ENCODE results near the gene R3HDM4. TPM values are rescaled to one million over a fixed set of nuclear protein-coding genes. Genes with fewer than 3 reads are reported as not detected.

Gene R3HDM4
- total and polyA plus RNA-seq, 10 of the 15 experiments (the other 5 are each of a cell fraction or from before 2014, with no cell fraction given), result 1.3 to 65.8 (median 27.7) TPM

DNA sequence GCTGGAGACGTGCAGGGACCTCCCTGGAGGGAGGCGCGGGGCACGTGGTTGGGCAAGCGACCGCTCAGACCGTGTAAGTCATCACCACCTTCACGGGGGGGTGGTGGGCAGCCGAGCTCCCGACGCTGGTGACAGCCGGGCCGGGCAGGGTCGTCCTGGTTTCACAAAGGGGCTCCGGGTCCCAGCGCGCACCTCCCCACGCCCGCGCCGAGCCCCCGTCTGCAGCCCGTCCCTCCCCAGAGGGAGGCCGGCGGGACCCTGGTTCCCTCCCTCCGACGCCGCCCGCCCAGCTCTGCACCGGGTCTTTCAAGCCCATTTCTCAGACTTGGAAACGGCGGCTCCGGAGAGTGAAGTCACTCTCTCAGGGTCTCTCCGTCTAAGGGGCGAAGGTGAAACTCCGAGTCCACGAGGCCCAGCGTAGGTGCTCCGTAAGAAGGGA is 12.1 kb upstream of the R3HDM4 start:
- no TSS peak for BruUV-seq (replicated peaks)
- peak overlapping the region; percentile 97 for H3K9ac ChIP-seq (ENCODE audit: control insufficient read depth, insufficient read depth, low read length)
- H3K27me3 ChIP-seq (replicated peaks in 1 of 2; ENCODE audit: control insufficient read depth in 2 of 2, insufficient read depth in 2 of 2, low read length in 1 of 2), result no peaks in the 10 kb centered on the region
- ATAC-seq (peak; percentile 78), FAIRE-seq (no peak), DNase-seq (ENCODE audit: low read depth, low spot score) (no peak)
- CTCF ChIA-PET, result interaction anchor here (0.6 to 4.0 kb wide), 10 partner anchors 16 to 74 kb away, joined by 3 to 150 read pairs (median 4); partner anchors contain the start of gene WDR18
- H3K36me3 ChIP-seq (ENCODE audit: control insufficient read depth in 2 of 2, insufficient read depth in 2 of 2, low read length in 1 of 2), result peaks cover 3 to 6% of the 10 kb centered on the region in 2 experiments; a peak in 3 of 4 replicates
- peak overlapping the region; percentile 99 for H3K4me3 ChIP-seq
- 1% methylated on average over 27 of the region's 39 CpGs for WGBS (ENCODE audit: insufficient coverage, insufficient replicate concordance, low lambda C conversion rate, missing lambda C conversion rate)
- peak overlapping the region; percentile 96 for H3K27ac ChIP-seq (ENCODE audit: control insufficient read depth, insufficient read depth)
- H2AFZ ChIP-seq (ENCODE audit: control insufficient read depth, low read depth, low read length), result peak overlapping the region; percentile 78
- H3K4me1 ChIP-seq (ENCODE audit: control insufficient read depth, insufficient read depth, low read length), result peaks cover 20% of the 10 kb centered on the region
- in situ Hi-C loops (cut with MboI), result no loop called here
- H3K9me3 ChIP-seq (replicated peaks; ENCODE audit: control insufficient read depth, insufficient read depth, low read length), result no peaks in the 10 kb centered on the region
- intact Hi-C loops (cut with micrococcal nuclease; ENCODE audit: unreplicated experiment), result loop anchor here (1.0 to 10.0 kb wide), 4 partner anchors 22 to 320 kb away; partner anchors contain the start of genes ATP5F1D, GRIN3B, MIDN and WDR18
- no peaks in the 10 kb centered on the region for H4K20me1 ChIP-seq (ENCODE audit: control insufficient read depth, insufficient read depth)
- peaks cover 47% of the 10 kb centered on the region for H3K79me2 ChIP-seq (ENCODE audit: control insufficient read depth, insufficient read depth, low read length)
- RAD21 ChIA-PET (ENCODE audit: unreplicated experiment), result interaction anchor here (0.7 to 4.4 kb wide), 7 partner anchors 14 to 209 kb away, joined by 3 to 95 read pairs (median 9); partner anchors contain the start of gene WDR18
- POLR2A ChIA-PET, result interaction anchor here (0.6 to 3.9 kb wide), 3 partner anchors 13 to 59 kb away, joined by 3 to 36 read pairs (median 34); partner anchors contain the start of gene WDR18
- H3K4me2 ChIP-seq (ENCODE audit: control insufficient read depth, insufficient read depth), result peak overlapping the region; percentile 89
- SMC1A ChIA-PET (ENCODE audit: uncharacterized antibody, unreplicated experiment), result interaction anchor here (1.0 to 4.3 kb wide), 3 partner anchors 24 to 58 kb away, joined by 3 to 119 read pairs (median 16); partner anchors contain the start of gene WDR18
- TF ChIP-seq POLR2AphosphoS2 (IDR thresholded peaks at IDR 0.05; ENCODE audit: low read depth, low read length), result no peak
- TF ChIP-seq, protein P1, sequence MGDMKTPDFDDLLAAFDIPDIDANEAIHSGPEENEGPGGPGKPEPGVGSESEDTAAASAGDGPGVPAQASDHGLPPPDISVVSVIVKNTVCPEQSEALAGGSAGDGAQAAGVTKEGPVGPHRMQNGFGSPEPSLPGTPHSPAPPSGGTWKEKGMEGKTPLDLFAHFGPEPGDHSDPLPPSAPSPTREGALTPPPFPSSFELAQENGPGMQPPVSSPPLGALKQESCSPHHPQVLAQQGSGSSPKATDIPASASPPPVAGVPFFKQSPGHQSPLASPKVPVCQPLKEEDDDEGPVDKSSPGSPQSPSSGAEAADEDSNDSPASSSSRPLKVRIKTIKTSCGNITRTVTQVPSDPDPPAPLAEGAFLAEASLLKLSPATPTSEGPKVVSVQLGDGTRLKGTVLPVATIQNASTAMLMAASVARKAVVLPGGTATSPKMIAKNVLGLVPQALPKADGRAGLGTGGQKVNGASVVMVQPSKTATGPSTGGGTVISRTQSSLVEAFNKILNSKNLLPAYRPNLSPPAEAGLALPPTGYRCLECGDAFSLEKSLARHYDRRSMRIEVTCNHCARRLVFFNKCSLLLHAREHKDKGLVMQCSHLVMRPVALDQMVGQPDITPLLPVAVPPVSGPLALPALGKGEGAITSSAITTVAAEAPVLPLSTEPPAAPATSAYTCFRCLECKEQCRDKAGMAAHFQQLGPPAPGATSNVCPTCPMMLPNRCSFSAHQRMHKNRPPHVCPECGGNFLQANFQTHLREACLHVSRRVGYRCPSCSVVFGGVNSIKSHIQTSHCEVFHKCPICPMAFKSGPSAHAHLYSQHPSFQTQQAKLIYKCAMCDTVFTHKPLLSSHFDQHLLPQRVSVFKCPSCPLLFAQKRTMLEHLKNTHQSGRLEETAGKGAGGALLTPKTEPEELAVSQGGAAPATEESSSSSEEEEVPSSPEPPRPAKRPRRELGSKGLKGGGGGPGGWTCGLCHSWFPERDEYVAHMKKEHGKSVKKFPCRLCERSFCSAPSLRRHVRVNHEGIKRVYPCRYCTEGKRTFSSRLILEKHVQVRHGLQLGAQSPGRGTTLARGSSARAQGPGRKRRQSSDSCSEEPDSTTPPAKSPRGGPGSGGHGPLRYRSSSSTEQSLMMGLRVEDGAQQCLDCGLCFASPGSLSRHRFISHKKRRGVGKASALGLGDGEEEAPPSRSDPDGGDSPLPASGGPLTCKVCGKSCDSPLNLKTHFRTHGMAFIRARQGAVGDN (IDR thresholded peaks at IDR 0.05), result 0 out of 2 replicates have a peak, but pooled peaks have one; percentile 4
- TF ChIP-seq, protein P2, sequence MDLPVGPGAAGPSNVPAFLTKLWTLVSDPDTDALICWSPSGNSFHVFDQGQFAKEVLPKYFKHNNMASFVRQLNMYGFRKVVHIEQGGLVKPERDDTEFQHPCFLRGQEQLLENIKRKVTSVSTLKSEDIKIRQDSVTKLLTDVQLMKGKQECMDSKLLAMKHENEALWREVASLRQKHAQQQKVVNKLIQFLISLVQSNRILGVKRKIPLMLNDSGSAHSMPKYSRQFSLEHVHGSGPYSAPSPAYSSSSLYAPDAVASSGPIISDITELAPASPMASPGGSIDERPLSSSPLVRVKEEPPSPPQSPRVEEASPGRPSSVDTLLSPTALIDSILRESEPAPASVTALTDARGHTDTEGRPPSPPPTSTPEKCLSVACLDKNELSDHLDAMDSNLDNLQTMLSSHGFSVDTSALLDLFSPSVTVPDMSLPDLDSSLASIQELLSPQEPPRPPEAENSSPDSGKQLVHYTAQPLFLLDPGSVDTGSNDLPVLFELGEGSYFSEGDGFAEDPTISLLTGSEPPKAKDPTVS (IDR thresholded peaks at IDR 0.05; ENCODE audit: low read depth, low read length), result 0 out of 2 replicates have a peak, but pooled peaks have one; percentile 27
- peak; percentile 93 for TF ChIP-seq ATF7 (IDR thresholded peaks at IDR 0.05; ENCODE audit: low read depth)
- peak; percentile 62; the same call in 1 of the 2 replicates for TF ChIP-seq DPF2 (IDR thresholded peaks at IDR 0.05)
- peak; percentile 76; the same call in 1 of the 2 replicates for TF ChIP-seq GATAD2B (conservative IDR thresholded peaks at IDR 0.05; ENCODE audit: low read depth)
- peak; percentile 25; the same call in 1 of the 2 replicates for TF ChIP-seq JUND (IDR thresholded peaks at IDR 0.05; ENCODE audit: low read depth, low read length)
- TF ChIP-seq SMARCA5 (IDR thresholded peaks at IDR 0.05), result peak; percentile 99
- no peak for TF ChIP-seq SMC3 (IDR thresholded peaks at IDR 0.05; ENCODE audit: borderline replicate concordance, low read length)
- no peak for TF ChIP-seq MTA3 (IDR thresholded peaks at IDR 0.05; ENCODE audit: borderline replicate concordance, low read length)
- peak; percentile 74 for TF ChIP-seq MYC (IDR thresholded peaks at IDR 0.05; ENCODE audit: insufficient read depth, insufficient read length, insufficient replicate concordance, low read length, severe bottlenecking)
- no peak for TF ChIP-seq HDAC6 (IDR thresholded peaks at IDR 0.05; ENCODE audit: unreplicated experiment)
- TF ChIP-seq NBN (IDR thresholded peaks at IDR 0.05), result 0 out of 2 replicates have a peak, but pooled peaks have one; percentile 61
- TF ChIP-seq BHLHE40 (IDR thresholded peaks at IDR 0.05; ENCODE audit: borderline replicate concordance in 1 of 2, low read depth in 2 of 2, low read length in 1 of 2), result peak; percentile 9 to 67; a peak in 2 of 4 replicates

Measured in GM12878 (cell line).